Uterus (tissue), 2 donors: ENCODE data around the gene MIPOL1.

Experiments used
- CTCF ChIP-seq, 4 experiments: fragments of 200-600 bp in 2 of 4; fragments of 450-650 bp in 2 of 4; sonication (generic) in 2 of 4; IDR thresholded peaks; one replicate each; pipeline ENCODE4 v1.5.1; 2016 to 2019; ENCODE audit warnings: antibody characterized with exemption in 4 of 4, mild to moderate bottlenecking in 2 of 4, moderate library complexity in 1 of 4
- POLR2A ChIP-seq, 2 donors: fragments of 450-650 bp; IDR thresholded peaks; one replicate each; pipeline ENCODE4 v1.6.1; 2016; ENCODE audit warnings: antibody characterized with exemption in 2 of 2, mild to moderate bottlenecking in 1 of 2, moderate library complexity in 1 of 2

GRCh38 chr14:37170237-37170636 is 27.5 kb upstream of the MIPOL1 start:
- TF ChIP-seq POLR2A (IDR thresholded peaks at IDR 0.05) (no peak), CTCF (IDR thresholded peaks at IDR 0.05) (no peak)
